CD14-positive monocyte (primary cell): ENCODE measurements around the gene ATP5MC3. TPM values are rescaled to one million over a fixed set of nuclear protein-coding genes. Genes with fewer than 3 reads are reported as not detected.

Experiments
- DNase-seq, 3 donors: peaks; one replicate each; pipeline ENCODE4 v3.0.0-alpha.2; 2011 to 2022
- H2AFZ ChIP-seq: 2 replicates; pipeline ENCODE4 v1.6.0; 2012; ENCODE audit warnings: mild to moderate bottlenecking, low read depth, low read length, inconsistent platforms; ENCODE audit not compliant: insufficient read depth, poor library complexity, severe bottlenecking
- H3K27ac ChIP-seq, 2 donors: 1 replicate in 1 of 2; 2 replicates in 1 of 2; pipeline ENCODE4 v1.5.1; 2012 to 2013; ENCODE audit warnings: low read length in 2 of 2, control low read depth in 1 of 2, inconsistent platforms in 1 of 2, low read depth in 1 of 2, mild to moderate bottlenecking in 1 of 2
- H3K27me3 ChIP-seq, 2 donors: one replicate each; pipeline versions ENCODE4 v1.6.0 to v1.6.1; 2011 to 2013; ENCODE audit warnings: low read length in 2 of 2; ENCODE audit not compliant: control insufficient read depth in 2 of 2, insufficient read depth in 2 of 2
- H3K36me3 ChIP-seq, 2 donors: replicated peaks in 1 of 2; 1 replicate in 1 of 2; 2 replicates in 1 of 2; pipeline versions ENCODE4 v1.5.1 to v1.6.1; 2012 to 2013; ENCODE audit warnings: low read length in 2 of 2, control low read depth in 1 of 2, inconsistent platforms in 1 of 2, mild to moderate bottlenecking in 1 of 2; ENCODE audit not compliant: insufficient read depth in 2 of 2, control insufficient read depth in 1 of 2
- H3K4me1 ChIP-seq, 2 donors: 1 replicate in 1 of 2; 2 replicates in 1 of 2; pipeline versions ENCODE4 v1.5.1 to v1.6.1; 2012 to 2013; ENCODE audit warnings: low read length in 2 of 2, control low read depth in 1 of 2, inconsistent platforms in 1 of 2, mild to moderate bottlenecking in 1 of 2, moderate library complexity in 1 of 2; ENCODE audit not compliant: insufficient read depth in 2 of 2, control insufficient read depth in 1 of 2
- H3K4me2 ChIP-seq: replicated peaks from 2 replicates; pipeline ENCODE3; 2012; ENCODE audit warnings: low read length, moderate library complexity, mild to moderate bottlenecking; ENCODE audit not compliant: poor library complexity, severe bottlenecking; ENCODE audit errors: extremely low read depth
- H3K4me3 ChIP-seq, 3 experiments: fragments of 200-600 bp in 1 of 3; sonication (generic) in 1 of 3; replicated peaks in 1 of 3; 1 replicate in 2 of 3; 2 replicates in 1 of 3; pipeline ENCODE4 v1.5.1; 2011 to 2013; ENCODE audit warnings: low read length in 3 of 3, mild to moderate bottlenecking in 3 of 3, control low read depth in 2 of 3, low read depth in 2 of 3, inconsistent platforms in 1 of 3, moderate library complexity in 1 of 3
- H3K79me2 ChIP-seq: 2 replicates; pipeline ENCODE4 v1.6.0; 2012; ENCODE audit warnings: mild to moderate bottlenecking, control low read depth, inconsistent platforms, low read length, moderate library complexity; ENCODE audit not compliant: insufficient read depth
- H3K9ac ChIP-seq: 2 replicates; pipeline ENCODE4 v1.6.0; 2017; ENCODE audit warnings: low read length, mild to moderate bottlenecking; ENCODE audit not compliant: insufficient read depth, poor library complexity, severe bottlenecking
- H3K9me3 ChIP-seq, 2 donors: replicated peaks in 1 of 2; 1 replicate in 1 of 2; 2 replicates in 1 of 2; pipeline versions ENCODE4 v1.5.1 to v1.6.1; 2012 to 2013; ENCODE audit warnings: low read length in 2 of 2, control low read depth in 1 of 2; ENCODE audit not compliant: control insufficient read depth in 1 of 2, insufficient read depth in 1 of 2
- H4K20me1 ChIP-seq: 2 replicates; pipeline ENCODE4 v1.6.0; 2012; ENCODE audit warnings: mild to moderate bottlenecking, low read length, control low read depth, moderate library complexity; ENCODE audit not compliant: insufficient read depth
- H3K27ac Mint-ChIP-seq, 7 donors: one replicate each; pipeline ENCODE4 v1.8.0; 2020; ENCODE audit warnings: mild to moderate bottlenecking in 7 of 7, mixed read lengths in 7 of 7, moderate library complexity in 6 of 7, inconsistent platforms in 2 of 7
- H3K27me3 Mint-ChIP-seq, 3 donors: one replicate each; pipeline ENCODE4 v1.8.0; 2021 to 2022; ENCODE audit warnings: low read depth in 3 of 3, mild to moderate bottlenecking in 3 of 3, mixed read lengths in 3 of 3, moderate library complexity in 3 of 3, inconsistent platforms in 1 of 3
- H3K36me3 Mint-ChIP-seq, 2 donors: one replicate each; pipeline ENCODE4 v1.8.0; 2020; ENCODE audit warnings: mixed read lengths in 2 of 2, inconsistent platforms in 1 of 2, mild to moderate bottlenecking in 1 of 2
- H3K4me1 Mint-ChIP-seq: one replicate; pipeline ENCODE4 v1.8.0; 2020; ENCODE audit warnings: mild to moderate bottlenecking, mixed read lengths
- H3K4me3 Mint-ChIP-seq, 2 donors: one replicate each; pipeline ENCODE4 v1.8.0; 2020; ENCODE audit warnings: mild to moderate bottlenecking in 2 of 2, mixed read lengths in 2 of 2, moderate library complexity in 1 of 2
- H3K9me3 Mint-ChIP-seq, 7 donors: one replicate each; pipeline ENCODE4 v1.8.0; 2020 to 2022; ENCODE audit warnings: mixed read lengths in 7 of 7, mild to moderate bottlenecking in 6 of 7, moderate library complexity in 6 of 7, inconsistent platforms in 2 of 7
- WGBS: methylation state at CpG from one replicate; pipeline ENCODE4 v1.1.5; 2013; ENCODE audit warnings: missing lambda C conversion rate; ENCODE audit not compliant: insufficient coverage; 5-methylcytosine and 5-hydroxymethylcytosine counted together
- intact Hi-C, 2 donors: fragments of 100-400 bp; cut with micrococcal nuclease; formaldehyde crosslinking; loops; one replicate each; pipeline versions ENCODE4 v1.15.0 to v1.15.1; 2023
- polyA plus RNA-seq, 3 donors: library from polyadenylated mRNA; depleted of rRNA in 1 of 3; unstranded in 2 of 3; stranded (reverse) in 1 of 3; fragments of 300-500 nt in 2 of 3; fragments of >200 nt in 1 of 3; fragmentation: Illumina TruSeq in 2 of 3; gene quantifications; 1 replicate in 2 of 3; 2 replicates in 1 of 3; pipeline ENCODE4 v1.2.3, GENCODE V29; 2012 to 2021
- TF ChIP-seq, protein P1 (sequence below): fragments of 200-600 bp; IDR thresholded peaks from one replicate; pipeline ENCODE4 v1.8.0; 2022; ENCODE audit warnings: antibody characterized with exemption, mild to moderate bottlenecking

The ATP5MC3 gene
- polyA plus RNA-seq, 3 donors, result 139 to 533 (median 493) TPM

GRCh38 chr2:175169191-175169590 is 12.3 kb downstream of the ATP5MC3 start:
- Histone ChIP-seq H3K9ac (no peak overlapping the region), H3K79me2 (peaks cover 39% of the 10 kb centered on the region)
- intact Hi-C loops, result no loop called here

GRCh38 chr2:175168564-175168945 is 13.0 kb downstream of the ATP5MC3 start:
- peak overlapping the region; percentile 91 for H3K9ac ChIP-seq
- Mint-ChIP-seq H3K27me3 (no peaks in the 10 kb centered on the region), H3K27ac (peak overlapping the region; percentile 98 to 100 (median 99)), H3K36me3 (peaks cover 9 to 15% of the 10 kb centered on the region in 2 donors), H3K4me1 (peaks cover 21% of the 10 kb centered on the region), H3K9me3 (no peaks in the 10 kb centered on the region), H3K4me3 (peak overlapping the region; percentile 100)
- H3K9me3 ChIP-seq, result no peaks in the 10 kb centered on the region
- intact Hi-C loops, result no loop called here
- H2AFZ ChIP-seq, result peak overlapping the region; percentile 91
- H3K36me3 ChIP-seq, result peaks cover 0 to 7% of the 10 kb centered on the region in 2 donors
- H3K27ac ChIP-seq, result peak overlapping the region; percentile 91 to 94
- TF ChIP-seq, protein P1, sequence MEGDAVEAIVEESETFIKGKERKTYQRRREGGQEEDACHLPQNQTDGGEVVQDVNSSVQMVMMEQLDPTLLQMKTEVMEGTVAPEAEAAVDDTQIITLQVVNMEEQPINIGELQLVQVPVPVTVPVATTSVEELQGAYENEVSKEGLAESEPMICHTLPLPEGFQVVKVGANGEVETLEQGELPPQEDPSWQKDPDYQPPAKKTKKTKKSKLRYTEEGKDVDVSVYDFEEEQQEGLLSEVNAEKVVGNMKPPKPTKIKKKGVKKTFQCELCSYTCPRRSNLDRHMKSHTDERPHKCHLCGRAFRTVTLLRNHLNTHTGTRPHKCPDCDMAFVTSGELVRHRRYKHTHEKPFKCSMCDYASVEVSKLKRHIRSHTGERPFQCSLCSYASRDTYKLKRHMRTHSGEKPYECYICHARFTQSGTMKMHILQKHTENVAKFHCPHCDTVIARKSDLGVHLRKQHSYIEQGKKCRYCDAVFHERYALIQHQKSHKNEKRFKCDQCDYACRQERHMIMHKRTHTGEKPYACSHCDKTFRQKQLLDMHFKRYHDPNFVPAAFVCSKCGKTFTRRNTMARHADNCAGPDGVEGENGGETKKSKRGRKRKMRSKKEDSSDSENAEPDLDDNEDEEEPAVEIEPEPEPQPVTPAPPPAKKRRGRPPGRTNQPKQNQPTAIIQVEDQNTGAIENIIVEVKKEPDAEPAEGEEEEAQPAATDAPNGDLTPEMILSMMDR, result no peak
- peaks cover 23% of the 10 kb centered on the region for H4K20me1 ChIP-seq
- H3K4me3 ChIP-seq, result peak overlapping the region; percentile 82 to 96 (median 88)
- DNase-seq, result no peak
- no peaks in the 10 kb centered on the region for H3K27me3 ChIP-seq
- 0% methylated on average over 6 of the region's 11 CpGs for WGBS
- H3K4me2 ChIP-seq, result peak overlapping the region; percentile 86
- peaks cover 44% of the 10 kb centered on the region for H3K79me2 ChIP-seq
- H3K4me1 ChIP-seq, result peaks cover 8 to 27% of the 10 kb centered on the region in 2 donors

More at GRCh38 chr2:175169191-175169590, 12.3 kb downstream of the ATP5MC3 start:
- peaks cover 21% of the 10 kb centered on the region for H4K20me1 ChIP-seq
- Mint-ChIP-seq H3K36me3 (peaks cover 9 to 15% of the 10 kb centered on the region in 2 donors), H3K27ac (peak overlapping the region in 1 of 7 donors; percentile 15), H3K4me3 (no peak overlapping the region), H3K4me1 (peaks cover 21% of the 10 kb centered on the region), H3K27me3 (no peaks in the 10 kb centered on the region), H3K9me3 (no peaks in the 10 kb centered on the region)
- H3K4me1 ChIP-seq, result peaks cover 8 to 27% of the 10 kb centered on the region in 2 donors
- no peak overlapping the region for H3K4me2 ChIP-seq
- no CpG with 5 or more reads among the region's 3 CpGs for WGBS
- no peaks in the 10 kb centered on the region for H3K9me3 ChIP-seq
- no peak overlapping the region for H3K27ac ChIP-seq
- peaks cover 0 to 13% of the 10 kb centered on the region in 2 donors for H3K36me3 ChIP-seq
- H2AFZ ChIP-seq, result no peak overlapping the region
- H3K27me3 ChIP-seq, result no peaks in the 10 kb centered on the region
- no peak overlapping the region for H3K4me3 ChIP-seq
- DNase-seq, result no peak
- TF ChIP-seq, protein P1, result no peak
